ENCODE results near the gene LPAR3.
"Not testable (repeated sequence)": the region's sequence is repeated elsewhere in the genome, so short reads cannot be mapped to it uniquely, and the experiment has no call there.

Gene LPAR3

DNA sequence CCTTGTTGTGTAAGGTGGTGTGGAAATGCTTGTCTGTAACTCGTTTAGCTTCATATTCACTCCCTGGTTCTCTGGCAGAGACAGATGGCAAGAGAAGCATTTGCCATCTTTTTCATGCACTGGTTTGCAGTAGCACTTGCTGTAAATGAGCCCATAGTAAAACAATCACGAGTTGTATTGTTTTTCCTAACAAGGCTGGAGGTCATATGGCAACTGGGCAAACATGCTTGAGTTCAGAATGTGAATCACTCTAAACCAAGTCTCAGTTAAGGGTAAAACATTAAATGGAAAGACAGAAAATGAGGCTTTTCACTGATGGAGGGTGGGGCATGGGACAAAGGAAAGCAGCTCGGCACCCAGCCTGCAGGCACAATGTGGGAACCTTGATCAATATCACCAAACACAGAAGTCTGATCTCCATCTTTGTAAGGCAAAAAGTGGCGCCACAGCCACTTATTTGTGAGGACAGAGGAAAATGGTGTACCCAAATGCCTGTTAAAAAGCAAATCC is 26.5 kb upstream of the LPAR3 start:
- no peak for DNase-seq (ENCODE audit: insufficient read length, low spot score)
- FAIRE-seq: no peak
- TF ChIP-seq, protein P1, sequence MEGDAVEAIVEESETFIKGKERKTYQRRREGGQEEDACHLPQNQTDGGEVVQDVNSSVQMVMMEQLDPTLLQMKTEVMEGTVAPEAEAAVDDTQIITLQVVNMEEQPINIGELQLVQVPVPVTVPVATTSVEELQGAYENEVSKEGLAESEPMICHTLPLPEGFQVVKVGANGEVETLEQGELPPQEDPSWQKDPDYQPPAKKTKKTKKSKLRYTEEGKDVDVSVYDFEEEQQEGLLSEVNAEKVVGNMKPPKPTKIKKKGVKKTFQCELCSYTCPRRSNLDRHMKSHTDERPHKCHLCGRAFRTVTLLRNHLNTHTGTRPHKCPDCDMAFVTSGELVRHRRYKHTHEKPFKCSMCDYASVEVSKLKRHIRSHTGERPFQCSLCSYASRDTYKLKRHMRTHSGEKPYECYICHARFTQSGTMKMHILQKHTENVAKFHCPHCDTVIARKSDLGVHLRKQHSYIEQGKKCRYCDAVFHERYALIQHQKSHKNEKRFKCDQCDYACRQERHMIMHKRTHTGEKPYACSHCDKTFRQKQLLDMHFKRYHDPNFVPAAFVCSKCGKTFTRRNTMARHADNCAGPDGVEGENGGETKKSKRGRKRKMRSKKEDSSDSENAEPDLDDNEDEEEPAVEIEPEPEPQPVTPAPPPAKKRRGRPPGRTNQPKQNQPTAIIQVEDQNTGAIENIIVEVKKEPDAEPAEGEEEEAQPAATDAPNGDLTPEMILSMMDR (IDR thresholded peaks at IDR 0.05; ENCODE audit: insufficient read depth, missing control alignments): no peak

DNA sequence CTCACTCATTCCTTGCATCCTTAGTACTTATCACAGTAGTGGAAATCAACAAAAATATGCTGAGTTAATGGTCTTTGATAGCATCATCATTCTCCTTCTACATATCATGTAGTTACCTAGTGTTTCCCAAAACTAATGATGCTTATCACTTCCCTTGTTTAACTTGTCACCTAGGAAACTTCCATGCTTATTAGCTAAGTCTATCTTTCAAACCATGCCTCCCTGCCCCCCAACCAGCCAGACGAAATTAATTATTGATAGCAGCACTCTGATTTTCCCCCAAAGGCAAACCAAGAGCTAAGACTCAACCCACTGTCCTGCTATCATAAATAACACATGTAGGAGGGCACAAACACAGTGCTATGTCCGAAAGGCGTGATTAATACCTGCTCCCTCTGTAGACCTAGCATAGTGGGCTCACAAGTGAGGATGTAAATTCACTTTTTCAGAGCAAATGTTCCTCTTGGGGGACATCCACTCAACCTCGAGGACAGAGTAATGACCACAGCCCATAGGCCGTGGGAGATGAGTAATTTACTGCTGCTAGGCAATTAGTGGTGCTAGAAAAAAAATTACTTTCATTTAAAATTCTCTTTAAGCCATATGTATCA is 25.8 kb upstream of the LPAR3 start:
- DNase-seq (ENCODE audit: insufficient read length, low spot score): no peak
- TF ChIP-seq, protein P1 (IDR thresholded peaks at IDR 0.05; ENCODE audit: insufficient read depth, missing control alignments): no peak
- no peak for FAIRE-seq

DNA sequence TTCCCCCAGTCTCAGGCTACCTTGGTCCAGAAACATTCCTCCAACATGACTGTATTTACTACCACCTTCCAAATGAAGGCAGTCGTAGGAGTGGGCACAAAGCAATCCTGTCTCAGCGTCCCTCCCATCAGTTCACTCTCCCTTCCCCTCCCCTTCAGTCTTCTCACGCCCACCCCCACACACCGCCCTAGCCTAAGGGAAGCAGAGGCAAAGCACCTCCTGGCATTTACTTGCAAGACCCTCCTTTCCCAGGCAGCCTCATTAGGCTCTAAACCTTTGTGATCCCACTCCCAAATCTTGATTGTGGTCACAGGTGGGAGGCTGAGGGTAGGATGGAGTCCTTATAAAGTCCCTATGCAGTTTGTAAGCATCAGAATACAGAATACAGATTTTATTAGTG is 23.9 kb upstream of the LPAR3 start:
- FAIRE-seq (no peak), DNase-seq (ENCODE audit: insufficient read length, low spot score) (no peak)
- TF ChIP-seq, protein P1 (IDR thresholded peaks at IDR 0.05; ENCODE audit: insufficient read depth, missing control alignments): no peak

DNA sequence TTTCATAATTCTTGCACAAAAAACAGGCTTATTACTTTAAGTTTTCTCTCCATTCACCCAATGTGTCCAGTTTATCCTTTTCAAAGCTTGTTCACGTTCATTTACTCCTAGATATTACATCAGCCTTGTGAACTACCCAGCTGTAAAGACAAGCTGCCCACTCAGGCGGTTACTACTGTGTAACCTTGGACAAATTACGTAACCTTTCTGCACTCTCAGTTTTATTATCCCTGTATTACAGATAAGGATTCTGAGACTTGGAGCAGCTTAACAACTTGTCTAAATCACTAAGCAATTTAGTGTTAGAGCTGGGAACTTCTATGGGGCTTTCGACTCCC is 20.5 kb upstream of the LPAR3 start:
- TF ChIP-seq, protein P1 (IDR thresholded peaks at IDR 0.05; ENCODE audit: insufficient read depth, missing control alignments): no peak
- FAIRE-seq: peak; percentile 48
- DNase-seq (ENCODE audit: insufficient read length, low spot score): no peak

DNA sequence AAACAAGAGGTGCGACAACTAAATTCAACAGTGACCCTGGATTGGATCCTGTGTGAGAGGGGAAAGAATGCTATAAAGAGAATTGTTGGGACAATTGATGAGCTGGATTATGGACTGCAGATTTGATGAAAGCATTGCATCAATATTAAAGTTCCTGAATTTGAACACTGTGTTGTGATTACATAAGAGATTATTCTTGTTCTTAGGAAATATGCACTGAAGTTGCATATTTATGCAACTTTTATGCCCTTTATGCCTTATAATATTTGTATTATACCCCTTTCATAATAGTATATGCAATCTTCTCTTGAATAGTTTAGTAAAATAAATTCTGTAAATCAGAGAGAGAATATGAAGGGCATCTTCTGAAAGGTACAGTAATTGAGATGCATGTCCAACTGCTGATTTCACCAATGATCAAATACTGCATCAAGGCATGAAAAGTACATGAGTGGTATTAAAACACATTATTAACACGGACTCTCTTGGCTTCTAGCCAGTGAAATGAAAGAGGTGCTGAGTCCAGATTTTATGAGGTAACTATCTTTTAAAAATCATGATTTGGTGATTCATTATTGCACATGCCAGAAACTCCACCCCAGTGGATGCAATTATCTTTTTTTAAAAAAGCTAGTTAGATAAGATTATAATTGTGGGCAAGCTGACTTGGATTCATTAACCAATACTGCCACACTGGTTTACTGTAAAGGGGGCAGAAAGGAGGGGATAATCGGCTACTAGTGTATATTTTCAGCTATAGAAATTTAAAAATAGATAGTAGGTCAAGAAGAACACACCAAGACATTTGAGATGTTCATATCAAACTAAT is 19.9 kb upstream of the LPAR3 start:
- FAIRE-seq: no peak
- TF ChIP-seq, protein P1 (IDR thresholded peaks at IDR 0.05; ENCODE audit: insufficient read depth, missing control alignments): no peak
- no peak for DNase-seq (ENCODE audit: insufficient read length, low spot score)

DNA sequence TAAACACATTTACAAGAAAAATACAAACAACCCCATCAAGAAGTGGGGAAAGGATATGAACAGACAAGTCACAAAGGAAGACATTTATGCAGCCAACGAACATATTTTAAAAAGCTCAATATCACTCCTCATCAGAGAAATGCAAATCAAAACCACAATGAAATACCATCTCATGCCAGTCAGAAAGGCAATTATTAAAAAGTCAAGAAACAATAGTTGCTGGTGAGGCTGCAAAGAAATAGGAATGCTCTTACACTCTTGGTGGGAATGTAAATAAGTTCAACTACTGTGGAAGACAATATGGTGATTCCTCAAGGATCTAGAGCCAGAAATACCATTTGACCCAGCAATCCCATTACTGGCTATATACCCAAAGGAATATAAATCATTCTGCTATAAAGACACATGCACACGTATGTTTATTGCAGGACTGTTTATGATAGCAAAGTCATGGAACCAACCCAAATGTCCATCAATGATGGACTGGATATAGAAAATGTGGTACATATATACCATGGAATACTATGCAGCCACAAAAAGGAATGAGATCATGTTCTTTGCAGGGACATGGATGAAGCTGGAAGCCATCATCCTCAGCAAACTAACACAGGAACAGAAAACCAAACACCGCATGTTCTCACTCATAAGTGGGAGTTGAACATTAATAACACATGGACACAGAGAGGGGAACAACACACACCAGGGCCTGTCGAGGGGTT is 15.9 kb upstream of the LPAR3 start:
- FAIRE-seq; DNase-seq (ENCODE audit: insufficient read length, low spot score): not testable (repeated sequence)

DNA sequence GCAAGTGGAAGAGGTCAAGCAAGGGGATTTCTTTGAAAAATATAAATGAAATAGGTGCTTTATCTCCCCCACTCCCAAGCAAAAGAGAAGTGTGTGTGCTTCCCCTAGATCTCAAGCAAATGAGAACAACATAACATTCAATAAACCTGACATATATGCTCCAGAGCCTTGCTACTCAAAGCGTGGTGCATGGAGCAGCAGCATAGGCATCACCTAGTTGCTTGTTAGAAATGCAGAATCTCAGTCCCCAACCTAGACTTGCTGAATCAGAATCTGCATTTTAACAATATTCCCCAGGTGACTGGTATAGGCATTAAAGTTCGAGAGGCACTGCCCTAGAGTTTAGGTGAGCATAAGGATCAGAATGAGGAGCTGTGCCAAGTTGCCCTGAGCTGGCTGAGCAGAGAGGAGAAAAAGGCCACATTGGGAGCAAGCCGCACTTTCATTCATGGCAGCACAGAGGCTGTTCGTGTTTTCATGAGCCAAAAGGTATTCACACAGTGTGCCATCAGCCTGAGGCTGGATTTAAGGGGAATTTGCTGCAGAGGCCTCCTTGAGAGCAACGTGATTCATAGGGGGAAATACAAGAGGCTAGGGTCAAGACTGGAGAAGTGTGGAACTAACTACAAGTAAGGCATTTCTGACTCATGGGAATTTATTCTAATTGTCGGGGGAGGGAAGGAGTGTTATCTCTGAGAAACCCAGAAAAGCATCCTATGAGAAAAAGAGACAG is 14.3 kb upstream of the LPAR3 start:
- FAIRE-seq: no peak
- no peak for DNase-seq (ENCODE audit: insufficient read length, low spot score)
- TF ChIP-seq, protein P1 (IDR thresholded peaks at IDR 0.05; ENCODE audit: insufficient read depth, missing control alignments): no peak

DNA sequence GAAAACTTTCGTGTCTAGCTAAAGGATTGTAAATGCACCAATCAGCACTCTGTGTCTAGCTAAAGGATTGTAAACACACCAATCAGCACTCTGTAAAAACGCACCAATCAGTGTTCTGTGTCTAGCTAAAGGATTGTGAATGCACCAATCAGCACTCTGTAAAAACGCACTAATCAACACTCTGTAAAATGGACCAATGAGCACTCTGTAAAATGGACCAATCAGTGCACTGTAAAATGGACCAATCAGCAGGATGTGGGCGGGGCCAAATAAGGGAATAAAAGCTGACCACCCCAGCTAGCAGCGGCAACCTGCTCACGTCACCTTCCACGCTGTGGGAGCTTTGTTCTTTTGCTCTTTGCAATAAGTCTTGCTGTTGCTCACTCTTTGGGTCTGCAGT is 9.7 kb upstream of the LPAR3 start:
- not testable (repeated sequence) for FAIRE-seq; DNase-seq (ENCODE audit: insufficient read length, low spot score)

All from D721Med (cell line).